Renal cortical epithelial cell (primary cell): Measurements from ENCODE around the gene C8G. TPM values are rescaled to one million over a fixed set of nuclear protein-coding genes. Genes with fewer than 3 reads are reported as not detected.

Experiments
- DNase-seq: peaks from one replicate; pipeline ENCODE4 v3.0.0-alpha.2; 2011; ENCODE audit warnings: low read depth
- total RNA-seq: library from RNA; depleted of rRNA; stranded (reverse); fragments of >200 nt; gene quantifications from 2 replicates; pipeline ENCODE4 v1.2.3, GENCODE V29; 2014

Gene C8G
- total RNA-seq, 1 donor from 2014 or later: 0.10 TPM

DNA sequence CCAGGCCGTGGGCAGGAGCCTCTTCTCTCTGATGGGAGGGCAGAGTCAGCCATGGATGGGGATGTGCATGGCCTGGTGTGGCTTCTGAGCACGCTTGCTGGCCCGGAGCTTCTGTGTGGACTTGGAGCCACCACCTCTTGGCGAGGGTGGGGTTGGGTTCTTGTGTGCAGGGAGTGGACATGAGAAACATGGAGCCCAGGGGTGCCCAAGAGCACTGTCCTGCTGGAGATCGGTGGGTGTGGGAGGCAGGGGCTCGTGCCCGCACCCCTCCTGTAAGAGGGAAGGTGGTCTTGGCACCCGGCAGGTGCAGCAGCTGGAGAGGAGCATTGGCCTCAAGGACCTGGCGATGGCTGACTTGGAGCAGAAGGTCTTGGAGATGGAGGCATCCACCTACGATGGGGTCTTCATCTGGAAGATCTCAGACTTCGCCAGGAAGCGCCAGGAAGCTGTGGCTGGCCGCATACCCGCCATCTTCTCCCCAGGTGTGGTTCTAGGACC lies 24.3 kb upstream of the C8G start:
- DNase-seq: no peak

DNA sequence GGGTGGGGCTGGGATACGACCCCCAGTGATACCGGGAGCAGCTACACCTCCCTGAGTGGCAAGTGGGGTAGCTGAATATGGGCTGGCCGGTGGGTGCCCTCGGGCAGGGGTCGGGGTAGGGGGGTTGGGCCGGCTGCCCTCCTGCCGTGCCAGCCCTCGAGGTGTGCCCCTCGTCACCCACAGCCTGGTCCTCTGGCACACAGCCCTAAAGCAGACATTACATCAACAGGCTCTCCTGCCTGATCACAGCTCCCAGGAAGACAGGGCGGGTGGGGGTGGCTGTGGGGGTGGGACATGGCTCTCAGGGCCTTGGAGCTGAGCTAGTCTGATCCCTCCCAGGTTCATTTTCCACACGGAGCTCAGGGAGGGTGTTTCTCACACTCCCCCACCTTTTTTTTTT lies 23.7 kb upstream of the C8G start:
- DNase-seq: no peak

DNA sequence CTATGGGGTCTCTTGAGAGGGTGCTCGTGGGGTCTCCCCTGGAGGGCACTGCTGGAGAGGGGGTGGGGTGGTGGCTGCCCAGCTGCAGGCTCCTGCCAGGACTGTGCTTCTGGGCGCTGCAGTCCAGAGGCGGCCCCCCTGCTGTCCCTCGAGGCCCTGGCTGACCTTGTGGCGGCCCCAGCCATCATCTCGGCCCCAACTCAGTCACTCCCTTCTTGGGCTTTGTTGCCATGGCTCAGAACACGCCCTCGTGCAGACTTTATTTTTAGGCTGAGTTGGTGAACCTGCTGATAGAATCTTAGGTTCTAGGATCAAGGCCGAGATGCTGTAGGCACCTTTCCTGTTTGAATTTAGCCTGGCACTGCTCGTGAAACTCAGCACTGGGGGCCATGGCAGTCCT lies 23.3 kb upstream of the C8G start:
- no peak for DNase-seq

DNA sequence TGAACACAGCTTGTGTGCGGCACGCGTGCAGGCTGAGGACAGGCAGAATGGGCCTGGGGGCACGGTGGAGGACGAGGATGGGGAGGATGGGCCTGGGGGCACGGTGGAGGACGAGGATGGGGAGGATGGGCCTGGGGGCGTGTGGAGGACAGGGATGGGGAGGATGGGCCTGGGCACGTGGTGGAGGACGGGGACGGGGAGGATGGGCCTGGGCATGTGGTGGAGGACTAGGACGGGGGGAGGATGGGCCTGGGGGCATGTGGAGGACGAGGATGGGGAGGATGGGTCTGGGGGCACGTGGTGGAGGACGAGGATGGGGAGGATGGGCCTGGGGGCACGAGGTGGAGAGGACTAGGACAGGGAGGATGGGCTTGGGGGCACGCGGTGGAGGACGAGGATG lies 22.5 kb upstream of the C8G start:
- no peak for DNase-seq

DNA sequence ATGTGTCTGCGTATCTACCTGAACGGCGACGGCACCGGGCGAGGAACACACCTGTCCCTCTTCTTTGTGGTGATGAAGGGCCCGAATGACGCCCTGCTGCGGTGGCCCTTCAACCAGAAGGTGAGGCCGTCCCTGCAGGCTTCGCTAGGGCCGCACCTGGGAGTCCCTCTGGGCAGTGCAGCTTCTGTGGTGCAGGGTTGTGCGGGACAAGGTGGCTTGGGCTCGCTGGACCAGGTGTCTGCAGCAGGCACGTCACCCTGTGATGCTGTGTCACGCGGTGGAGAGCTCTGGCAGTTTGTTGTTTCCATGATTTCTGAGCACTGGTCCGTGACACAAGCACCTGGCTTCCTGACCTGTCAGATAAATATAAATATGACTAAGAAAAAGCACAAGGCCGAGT lies 21.2 kb upstream of the C8G start:
- DNase-seq: no peak

DNA sequence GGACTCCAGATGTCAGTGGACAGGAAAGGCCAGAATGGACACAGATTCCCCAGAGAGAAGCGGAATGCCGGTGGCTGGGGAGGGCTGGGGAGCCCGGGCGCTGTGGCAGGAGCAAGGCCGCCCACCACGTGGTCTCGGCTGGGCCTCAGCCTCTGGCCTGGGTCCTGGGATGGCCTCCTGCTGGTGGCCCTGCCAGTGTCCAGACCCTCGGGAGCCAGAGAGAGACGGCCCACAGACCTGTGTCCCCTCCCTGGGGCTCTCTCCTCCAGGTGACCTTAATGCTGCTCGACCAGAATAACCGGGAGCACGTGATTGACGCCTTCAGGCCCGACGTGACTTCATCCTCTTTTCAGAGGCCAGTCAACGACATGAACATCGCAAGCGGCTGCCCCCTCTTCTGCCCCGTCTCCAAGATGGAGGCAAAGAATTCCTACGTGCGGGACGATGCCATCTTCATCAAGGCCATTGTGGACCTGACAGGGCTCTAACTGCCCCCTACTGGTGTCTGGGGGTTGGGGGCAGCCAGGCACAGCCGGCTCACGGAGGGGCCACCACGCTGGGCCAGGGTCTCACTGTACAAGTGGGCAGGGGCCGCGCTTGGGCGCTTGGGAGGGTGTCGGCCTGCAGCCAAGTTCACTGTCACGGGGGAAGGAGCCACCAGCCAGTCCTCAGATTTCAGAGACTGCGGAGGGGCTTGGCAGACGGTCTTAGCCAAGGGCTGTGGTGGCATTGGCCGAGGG lies 19.5 kb upstream of the C8G start:
- DNase-seq: no peak

DNA sequence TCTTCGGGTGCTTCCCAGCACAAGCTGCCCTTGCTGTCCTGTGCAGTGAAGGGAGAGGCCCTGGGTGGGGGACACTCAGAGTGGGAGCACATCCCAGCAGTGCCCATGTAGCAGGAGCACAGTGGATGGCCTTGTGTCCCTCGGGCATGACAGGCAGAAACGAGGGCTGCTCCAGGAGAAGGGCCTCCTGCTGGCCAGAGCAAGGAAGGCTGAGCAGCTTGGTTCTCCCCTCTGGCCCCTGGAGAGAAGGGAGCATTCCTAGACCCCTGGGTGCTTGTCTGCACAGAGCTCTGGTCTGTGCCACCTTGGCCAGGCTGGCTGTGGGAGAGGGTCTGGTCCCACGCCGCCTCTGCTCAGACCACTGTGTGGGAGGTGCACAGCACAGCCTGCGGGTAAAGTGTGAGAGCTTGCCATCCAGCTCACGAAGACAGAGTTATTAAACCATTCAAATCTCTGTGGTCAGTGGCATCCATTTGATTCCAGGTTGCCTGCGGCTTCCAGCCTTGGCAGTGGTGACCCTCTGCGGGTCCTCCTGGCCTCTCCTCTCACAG lies 18.8 kb upstream of the C8G start:
- DNase-seq: no peak

DNA sequence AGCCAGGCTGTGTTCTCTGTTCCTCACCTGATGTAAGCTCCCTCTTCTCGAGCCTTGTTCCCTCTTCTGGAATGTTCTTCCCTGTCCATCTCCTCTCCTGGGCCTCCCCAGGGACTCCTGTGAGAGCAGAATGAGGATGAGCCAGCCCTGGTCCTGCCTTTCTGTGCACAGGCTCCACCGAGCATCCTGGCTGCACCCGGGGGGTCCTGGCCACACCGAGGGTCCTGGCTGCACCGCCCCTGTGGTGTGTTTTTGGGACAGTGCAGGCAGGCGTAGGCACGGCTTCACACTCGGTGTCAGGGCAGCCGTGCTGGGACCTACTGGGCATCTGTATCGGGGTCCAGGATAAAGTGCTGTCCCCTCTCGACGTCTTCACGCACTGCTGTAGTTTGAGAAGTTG lies 18.3 kb upstream of the C8G start:
- DNase-seq: no peak

DNA sequence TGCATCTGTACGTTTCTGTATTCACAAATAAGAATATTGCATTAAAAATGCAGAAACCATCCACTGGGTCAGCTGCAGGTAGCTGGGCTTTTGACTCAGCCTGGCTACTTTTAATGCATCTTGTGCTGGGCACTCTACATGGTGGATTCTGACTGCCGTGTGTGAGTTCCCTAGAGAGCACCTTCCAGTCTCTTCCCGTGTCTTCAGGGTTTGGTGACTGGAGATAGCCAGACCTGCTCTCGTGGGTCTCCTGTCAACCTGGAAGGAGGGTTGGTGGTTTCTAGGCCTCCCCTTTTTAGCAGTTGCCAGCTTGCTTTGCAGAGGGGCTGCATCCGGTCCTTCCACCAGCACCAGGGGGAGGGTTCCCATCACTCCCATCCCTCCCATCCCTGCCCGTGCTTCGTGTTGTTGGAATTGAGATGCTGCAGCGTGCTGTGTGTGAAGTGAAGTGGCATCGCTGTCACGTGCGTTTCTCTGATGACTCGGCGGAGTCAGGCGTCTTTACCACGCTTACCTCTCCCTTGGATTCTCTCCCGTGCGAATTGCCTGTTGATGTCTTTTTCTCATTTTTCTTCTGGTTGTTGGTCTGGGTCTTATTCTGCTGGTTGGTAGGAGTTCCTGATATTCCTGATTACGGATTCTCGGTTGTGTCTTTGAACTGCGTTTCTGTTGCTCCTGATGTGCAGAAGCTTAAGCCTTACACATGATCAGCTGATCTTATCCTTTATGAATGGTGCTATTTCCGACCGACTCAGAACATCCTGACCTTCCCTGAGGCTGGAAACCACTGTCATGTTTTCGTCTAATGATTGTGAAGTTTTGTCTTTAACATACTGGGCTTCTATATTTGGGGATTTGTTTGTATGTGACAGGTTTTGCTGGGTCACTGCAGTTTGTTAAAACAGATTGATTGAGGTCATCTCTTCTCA lies 17.4 kb upstream of the C8G start:
- DNase-seq: no peak

DNA sequence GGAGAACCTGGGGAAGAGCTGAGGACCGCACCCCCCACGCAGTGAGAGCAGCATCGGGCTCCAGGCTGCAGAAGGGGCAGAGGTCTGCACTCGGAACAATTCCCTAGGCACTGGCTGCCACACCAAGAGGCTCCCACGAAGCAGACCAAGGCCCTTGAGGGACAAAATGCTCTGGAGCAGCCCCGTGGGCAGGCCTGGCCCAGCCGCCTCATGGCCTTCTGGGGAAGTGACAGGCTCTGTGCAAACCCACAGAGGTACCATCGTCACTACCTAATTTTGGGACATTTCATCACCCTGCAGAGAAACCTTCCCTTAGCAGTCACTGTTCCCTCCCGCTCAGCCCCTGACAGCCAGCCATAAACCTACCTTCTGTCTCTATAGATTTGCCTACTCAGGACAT lies 16.5 kb upstream of the C8G start:
- no peak for DNase-seq

DNA sequence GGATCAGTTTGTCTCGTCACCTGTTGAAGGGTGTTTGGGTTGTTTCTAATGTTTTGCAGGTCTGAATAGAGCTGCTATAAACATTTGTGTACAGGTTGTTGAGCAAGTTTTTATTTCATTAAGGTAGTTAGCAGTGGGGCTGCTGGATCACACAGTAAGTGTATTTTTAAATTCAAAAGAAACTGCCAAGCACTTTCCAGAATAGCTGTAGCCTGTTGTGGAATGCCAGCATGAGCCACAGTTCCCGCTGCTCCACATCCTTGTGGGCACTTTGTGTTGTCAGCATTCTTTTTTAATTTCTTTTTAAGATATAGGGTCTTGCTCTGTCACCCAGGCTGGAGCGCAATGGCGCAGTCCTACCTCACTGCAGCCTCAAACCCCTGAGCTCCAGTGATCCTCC lies 15.0 kb upstream of the C8G start:
- DNase-seq: no peak

DNA sequence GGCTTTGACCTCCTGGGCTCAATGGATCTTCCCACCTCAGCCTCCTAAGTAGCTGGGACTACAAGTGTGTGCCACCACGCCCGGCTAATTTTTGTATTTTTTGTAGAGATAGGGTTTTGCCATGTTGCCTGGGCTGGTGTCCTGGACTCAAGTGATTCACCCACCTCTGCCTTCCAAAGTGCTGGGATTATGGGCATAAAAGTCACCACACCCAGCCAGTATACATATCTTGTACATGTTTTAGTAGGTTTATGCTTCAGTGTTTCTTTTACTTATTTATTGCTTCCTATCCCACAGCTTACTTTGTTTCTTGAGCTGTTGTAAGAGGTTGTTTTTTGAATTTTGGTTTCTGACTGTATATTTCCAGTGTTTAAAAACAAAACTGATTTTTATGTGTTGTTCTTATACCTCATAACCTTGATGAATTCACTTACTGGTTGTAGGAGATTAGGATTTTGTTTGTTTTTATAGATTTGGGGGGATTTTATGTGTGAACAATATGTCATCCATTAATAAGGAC lies 13.4 kb upstream of the C8G start:
- no peak for DNase-seq

DNA sequence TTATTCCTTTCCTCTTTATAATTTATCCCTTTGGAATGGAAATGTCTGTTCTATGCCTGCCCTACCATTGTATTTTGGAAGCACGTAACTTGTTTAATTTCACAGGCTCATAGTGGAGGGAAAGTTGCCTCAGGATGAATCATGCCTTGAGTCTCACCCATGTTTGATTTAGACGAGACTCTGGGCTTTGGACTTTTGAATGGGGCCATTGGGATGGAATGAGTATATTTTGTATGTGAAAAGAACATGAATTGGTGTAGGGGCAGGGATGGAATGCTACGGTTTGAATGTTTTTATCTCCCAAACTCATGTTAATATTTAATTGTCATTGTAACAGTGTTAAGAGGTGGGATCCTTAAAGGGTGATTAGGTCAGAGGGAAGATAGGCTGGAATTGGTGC lies 10.8 kb upstream of the C8G start:
- DNase-seq: no peak

DNA sequence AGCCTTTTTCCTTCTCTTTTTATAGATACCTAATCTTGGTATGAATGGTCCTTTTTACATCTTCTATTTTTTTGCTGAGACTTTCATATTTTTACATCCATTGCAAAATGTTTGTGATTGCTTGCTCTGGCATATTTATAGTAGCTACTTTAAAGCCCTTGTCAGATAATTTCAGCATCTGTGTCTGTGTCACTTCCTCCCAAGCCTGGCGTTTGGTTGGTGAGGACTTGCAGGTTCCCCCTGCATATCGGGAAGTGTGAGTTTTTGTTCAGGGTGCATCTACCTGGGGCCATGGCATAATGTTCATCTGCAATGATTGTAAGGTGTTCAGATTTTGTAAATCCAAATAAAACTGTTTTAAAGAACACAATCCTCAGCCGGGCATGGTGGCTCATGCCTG lies 9.4 kb upstream of the C8G start:
- DNase-seq: no peak

DNA sequence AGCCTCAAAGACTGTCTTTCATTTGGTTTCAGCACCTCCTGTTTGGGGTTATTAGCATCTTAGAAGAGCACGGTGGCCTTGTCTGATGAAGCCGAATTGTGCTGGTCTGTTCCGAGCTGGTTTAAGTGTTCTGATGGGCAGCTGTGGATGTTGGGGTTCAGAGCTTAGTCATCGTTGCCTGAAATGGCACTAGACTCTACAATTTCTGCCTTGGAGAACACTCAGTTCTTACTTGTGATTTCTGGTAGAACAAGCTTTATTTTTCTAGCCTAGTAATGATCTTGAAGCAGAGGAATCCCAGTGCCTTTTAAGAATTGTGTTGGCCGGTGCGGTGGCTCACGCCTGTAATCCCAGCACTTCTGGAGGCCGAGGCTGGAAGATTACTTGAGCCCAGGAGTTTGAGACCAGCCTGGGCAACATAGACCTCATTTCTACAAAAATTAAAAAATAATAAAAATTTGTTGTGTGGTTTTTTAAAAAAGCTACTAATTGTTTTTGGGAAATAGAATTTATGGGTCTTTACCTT lies 8.3 kb upstream of the C8G start:
- DNase-seq: no peak

DNA sequence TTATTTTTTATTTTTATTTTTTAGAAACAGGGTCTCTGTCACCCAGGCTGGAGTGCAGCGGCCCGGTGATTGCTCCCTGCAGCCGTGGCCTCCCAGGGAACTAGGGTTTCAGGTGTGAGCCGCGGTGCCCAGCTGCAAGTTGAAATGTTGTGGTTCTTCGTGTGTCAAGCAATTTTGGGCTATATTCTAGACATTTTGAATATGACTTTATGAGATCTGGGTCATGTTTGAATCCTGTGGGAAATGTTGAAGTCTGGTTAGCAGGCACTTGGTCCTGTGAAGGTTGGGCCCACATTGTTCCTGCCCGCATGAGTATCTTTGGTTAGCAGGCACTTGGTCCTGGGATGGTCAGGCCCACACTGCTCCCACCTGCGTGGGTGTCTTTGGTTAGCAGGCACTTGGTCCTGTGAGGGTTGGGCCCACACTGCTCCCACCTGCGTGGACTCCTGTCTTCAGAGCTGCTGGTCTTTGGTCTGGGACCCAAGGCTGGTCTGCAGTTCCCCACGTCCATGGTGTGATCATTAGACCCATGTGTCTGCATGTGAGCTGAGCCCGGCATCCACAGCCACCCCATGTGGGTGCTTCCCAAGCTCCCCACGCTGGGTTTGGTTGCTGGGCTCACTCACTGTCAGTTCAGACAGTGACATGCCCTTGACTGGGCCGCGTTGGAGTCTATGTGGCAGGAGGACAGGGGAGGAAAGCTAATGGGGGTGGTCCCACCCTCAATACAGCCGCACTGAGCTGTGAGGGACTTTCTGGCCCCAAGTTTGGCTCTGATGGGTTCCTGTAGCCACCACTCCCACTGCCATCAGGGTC lies 7.6 kb upstream of the C8G start:
- no peak for DNase-seq

DNA sequence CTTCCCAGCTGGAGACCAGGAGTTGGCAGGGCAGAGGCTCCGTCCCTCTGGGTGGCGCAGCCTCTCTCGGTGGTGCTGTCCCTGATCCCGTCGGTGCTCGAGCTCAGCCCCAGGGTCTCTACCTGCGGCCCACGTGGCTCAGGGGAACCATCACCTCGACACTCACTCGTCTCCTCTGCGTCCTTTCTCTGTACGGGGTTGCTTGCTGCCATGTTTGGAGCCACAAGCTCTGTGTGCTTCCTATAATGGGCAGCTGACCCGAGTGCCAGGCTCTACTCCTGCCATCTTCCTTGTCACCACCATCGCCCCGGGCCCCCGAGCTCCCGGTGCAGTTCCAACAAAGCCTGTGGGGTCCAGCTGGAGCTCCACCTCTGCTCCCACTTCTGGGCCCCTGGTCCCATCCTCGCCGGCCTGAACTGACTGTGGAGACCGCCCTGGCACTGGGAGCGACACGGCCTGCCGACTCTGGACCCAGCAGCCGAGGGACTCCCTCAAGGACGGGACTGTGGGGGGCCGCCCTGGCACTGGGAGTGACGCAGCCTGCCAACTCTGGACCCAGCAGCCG lies 5.5 kb upstream of the C8G start:
- DNase-seq: no peak

DNA sequence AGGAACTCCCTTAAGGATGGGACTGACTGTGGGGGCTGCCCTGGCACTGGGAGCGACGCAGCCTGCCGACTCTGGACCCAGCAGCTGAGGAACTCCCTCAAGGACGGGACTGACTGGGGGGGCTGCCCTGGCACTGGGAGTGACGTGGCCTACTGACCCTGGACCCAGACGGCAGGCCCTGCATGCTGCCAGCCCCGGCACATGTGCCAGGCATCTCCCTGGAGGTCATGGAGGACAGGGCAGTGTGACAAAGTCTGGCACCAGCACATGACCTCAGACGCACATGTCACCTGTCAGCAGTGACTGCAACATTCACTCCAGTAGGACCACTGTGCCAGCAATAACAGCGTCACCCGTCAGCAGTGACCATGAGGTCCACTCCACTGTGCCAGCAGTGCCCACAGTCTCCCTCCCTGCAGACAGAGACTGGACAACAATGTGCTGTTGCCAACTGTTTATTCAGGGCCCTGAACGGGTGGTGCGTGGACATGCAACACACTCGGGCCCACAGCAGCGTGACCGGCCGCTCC lies 5.0 kb upstream of the C8G start:
- no peak for DNase-seq

DNA sequence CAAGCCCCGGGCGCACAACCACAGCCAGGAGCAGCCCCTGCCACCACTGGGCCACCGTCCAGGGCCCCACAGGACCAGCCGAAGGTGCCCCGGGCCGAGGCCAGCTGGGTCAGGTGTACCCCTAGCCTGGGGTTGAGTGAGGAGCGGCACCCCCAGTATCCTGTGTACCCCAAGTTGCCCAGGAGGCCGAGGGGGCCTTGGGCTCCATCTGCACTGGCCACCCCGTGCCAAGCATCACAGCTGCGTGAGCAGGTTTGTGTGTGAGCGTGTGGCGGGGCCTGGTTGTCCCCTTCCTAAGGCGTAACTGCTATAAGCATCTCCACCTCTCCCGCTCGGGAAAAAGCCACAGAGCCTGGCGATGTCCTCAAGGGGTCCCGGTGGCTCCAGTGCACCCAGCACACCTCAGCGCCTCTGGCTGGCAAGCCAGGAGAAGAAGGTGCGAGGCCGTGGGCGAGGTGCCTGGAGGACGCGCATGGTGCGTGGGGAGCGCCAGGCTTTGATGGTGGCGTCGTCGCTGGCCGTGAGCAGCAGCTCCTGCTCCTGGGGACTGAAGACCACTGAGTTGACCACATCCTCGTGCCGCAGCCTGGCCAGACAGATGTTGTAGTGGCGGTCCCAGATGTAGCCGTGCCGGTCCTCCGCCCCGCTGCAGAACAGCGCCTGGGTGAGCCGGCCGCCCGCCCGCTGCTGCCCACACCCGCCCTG lies 4.4 kb upstream of the C8G start:
- DNase-seq: no peak
